HG02759 (cell line): ENCODE results near the gene SCN5A.

ENCODE experiments used
- ATAC-seq: cut with Tn5 transposase; IDR thresholded peaks from one replicate; pipeline ENCODE4 v1.9.1; 2021; ENCODE audit warnings: mild to moderate bottlenecking, moderate library complexity; ENCODE audit not compliant: unreplicated experiment

Gene SCN5A

GRCh38 chr3:38545983-38546382 lies 103.5 kb downstream of the SCN5A start:
- ATAC-seq: no peak

GRCh38 chr3:38545550-38545949 lies 103.9 kb downstream of the SCN5A start:
- no peak for ATAC-seq

DNA sequence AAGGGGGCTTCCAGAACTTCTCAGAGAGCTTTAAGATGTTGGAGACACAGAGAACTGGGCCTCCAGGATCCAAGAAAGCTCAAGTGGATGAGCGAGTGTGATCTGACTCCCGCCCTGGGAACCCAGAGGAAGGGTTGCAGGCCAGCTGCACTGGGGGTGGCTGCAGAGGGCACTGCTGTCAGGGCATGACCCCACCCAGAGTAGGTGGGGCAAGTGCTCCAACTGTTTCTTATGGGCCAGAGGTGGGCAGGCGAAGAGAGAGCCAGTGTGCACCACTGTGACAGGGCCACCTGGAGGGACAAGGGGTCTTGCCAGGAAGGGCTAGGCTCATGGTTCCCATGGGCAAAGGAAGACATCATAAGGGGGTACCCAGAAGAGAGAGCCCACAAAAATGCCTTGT lies 104.6 kb downstream of the SCN5A start:
- no peak for ATAC-seq

GRCh38 chr3:38543586-38543985 lies 105.9 kb downstream of the SCN5A start:
- no peak for ATAC-seq

GRCh38 chr3:38542401-38543298 lies 106.8 kb downstream of the SCN5A start:
- no peak for ATAC-seq

- ATAC-seq: no peak
Measured at GRCh38 chr3:38541806-38542205, 107.7 kb downstream of the SCN5A start.

GRCh38 chr3:38538773-38539353 lies 110.6 kb downstream of the SCN5A start:
- no peak for ATAC-seq

DNA sequence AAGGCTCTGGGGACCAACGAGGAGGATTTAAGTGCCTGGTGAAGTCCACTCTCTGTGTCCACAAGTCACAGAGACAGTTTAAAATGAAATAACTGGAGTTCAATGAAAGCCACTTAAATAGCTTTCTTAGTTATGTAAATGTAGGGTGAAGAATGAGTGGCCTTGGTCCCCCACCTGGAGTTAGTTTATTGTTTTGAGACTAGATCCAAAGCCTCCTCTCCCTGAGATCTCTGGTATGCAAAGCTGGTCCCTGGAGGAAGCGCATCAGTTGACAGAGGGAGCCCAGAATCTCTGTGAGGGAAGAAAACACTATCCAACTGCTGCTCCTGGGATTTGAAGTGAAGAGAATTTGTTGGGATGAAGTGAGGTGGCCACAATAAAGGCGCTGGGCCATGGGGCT lies 112.8 kb downstream of the SCN5A start:
- ATAC-seq: no peak

- no peak for ATAC-seq
Measured at GRCh38 chr3:38534604-38535003, 114.9 kb downstream of the SCN5A start.

DNA sequence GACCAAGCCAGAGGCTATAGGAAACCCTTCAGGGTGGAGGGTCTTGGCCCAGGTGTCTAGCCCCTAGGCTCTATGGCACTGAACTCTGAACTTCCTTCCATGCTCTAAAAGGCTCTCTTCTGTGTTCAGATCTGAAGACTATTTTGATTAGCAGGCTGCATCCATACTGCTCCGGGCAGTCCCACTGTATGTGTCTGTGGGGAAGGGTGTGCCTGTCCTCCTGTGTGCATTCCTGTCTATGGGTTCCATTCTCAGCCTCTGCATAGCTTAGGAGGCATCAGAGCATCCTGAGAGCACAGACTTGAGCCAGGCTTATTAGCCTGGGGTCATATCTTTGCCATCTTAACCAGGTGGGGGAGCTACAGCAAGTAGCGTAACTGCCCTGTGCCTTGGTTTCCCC lies 115.3 kb downstream of the SCN5A start:
- ATAC-seq: no peak

GRCh38 chr3:38533285-38533976 lies 116.1 kb downstream of the SCN5A start:
- ATAC-seq: no peak

GRCh38 chr3:38532529-38532928 lies 117.0 kb downstream of the SCN5A start:
- no peak for ATAC-seq

DNA sequence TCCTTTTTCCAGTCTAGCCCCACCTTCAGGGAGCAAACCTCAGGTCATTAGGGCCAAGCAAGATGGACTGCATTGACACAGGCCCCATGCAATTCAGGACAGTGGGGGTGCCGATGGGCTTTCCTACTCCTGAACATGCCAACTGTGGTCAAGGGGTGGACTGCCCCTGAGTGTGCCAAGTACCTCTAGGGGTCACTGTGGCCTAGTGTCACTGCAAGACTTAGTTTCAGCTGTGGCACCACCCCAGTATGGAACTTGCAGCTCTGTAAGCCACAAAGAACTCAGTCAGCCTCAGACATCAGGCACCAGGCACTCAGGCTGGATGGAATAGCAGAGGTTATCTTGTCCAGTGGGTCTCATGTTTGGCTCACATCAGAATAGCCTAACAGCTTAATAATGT lies 121.0 kb downstream of the SCN5A start:
- no peak for ATAC-seq

GRCh38 chr3:38526792-38527191 lies 122.7 kb downstream of the SCN5A start:
- ATAC-seq: no peak

GRCh38 chr3:38524141-38524739 lies 125.2 kb downstream of the SCN5A start:
- no peak for ATAC-seq

GRCh38 chr3:38522002-38522401 lies 127.5 kb downstream of the SCN5A start:
- no peak for ATAC-seq

- peak; percentile 60 for ATAC-seq
Measured at GRCh38 chr3:38521391-38521987, 128.0 kb downstream of the SCN5A start.

DNA sequence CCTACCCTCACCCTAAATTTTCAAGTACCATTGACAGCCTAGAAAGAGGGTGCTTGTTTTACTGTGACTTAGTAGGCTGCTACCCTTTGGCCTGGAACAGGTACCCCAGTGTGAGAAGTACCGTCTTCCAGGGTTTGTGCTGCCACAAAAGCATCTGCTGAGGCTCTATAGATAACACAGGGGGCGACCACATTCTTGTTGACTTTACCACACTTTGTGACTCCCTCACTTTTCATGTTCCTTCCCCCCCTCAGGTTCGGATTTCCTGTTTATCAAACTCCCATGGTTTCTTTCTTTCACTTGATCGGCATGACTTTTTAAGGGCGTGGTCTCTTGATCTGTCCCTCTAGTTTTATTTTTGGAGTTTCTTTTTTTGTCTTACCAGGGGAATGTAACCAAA lies 129.8 kb downstream of the SCN5A start:
- no peak for ATAC-seq

GRCh38 chr3:38519000-38519399 lies 130.5 kb downstream of the SCN5A start:
- ATAC-seq: no peak

- ATAC-seq: no peak
Measured at GRCh38 chr3:38516669-38517068, 132.8 kb downstream of the SCN5A start.

DNA sequence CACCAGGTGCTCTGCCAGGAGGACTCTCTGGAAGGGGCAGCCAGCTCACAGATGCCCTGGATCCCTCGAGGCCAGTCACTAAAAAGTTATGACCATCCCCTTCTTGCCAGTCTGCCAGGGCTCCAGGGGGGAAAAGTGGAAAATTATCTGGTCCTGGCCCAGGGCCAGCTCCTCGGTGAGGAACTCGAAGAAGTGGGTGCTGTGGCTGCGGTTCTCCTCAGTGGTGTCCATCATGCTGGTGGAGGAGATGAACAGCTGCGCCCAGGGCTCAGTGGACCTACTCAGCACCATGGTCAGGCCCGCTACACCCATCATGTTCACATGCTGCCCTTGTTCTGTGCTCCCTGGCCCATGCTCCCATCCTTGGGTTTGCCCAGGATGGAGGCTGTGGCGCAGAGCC lies 134.1 kb downstream of the SCN5A start:
- no peak for ATAC-seq
